Liver (tissue), 9 donors: ENCODE measurements around the gene NELL1. TPM values are rescaled to one million over a fixed set of nuclear protein-coding genes. Genes with fewer than 3 reads are reported as not detected.
"Not testable (repeated sequence)": the region's sequence is repeated elsewhere in the genome, so short reads cannot be mapped to it uniquely, and the experiment has no call there.

ENCODE experiments used
- DNase-seq: peaks from one replicate; pipeline ENCODE4 v3.0.0-alpha.2; 2017; ENCODE audit warnings: low spot score
- H3K27ac ChIP-seq, 2 donors: one replicate each; pipeline ENCODE4 v1.7.0; 2013; ENCODE audit warnings: inconsistent platforms in 2 of 2, low read length in 2 of 2, control low read depth in 1 of 2, low read depth in 1 of 2, mild to moderate bottlenecking in 1 of 2
- H3K27me3 ChIP-seq, 4 donors: one replicate each; pipeline versions ENCODE4 v1.6.1 to v1.7.0; 2013; ENCODE audit warnings: low read length in 3 of 4, inconsistent platforms in 1 of 4, mild to moderate bottlenecking in 1 of 4, moderate library complexity in 1 of 4; ENCODE audit not compliant: control insufficient read depth in 4 of 4, insufficient read depth in 4 of 4
- H3K36me3 ChIP-seq, 4 donors: one replicate each; pipeline versions ENCODE4 v1.6.1 to v1.7.0; 2013; ENCODE audit warnings: low read length in 3 of 4, mild to moderate bottlenecking in 3 of 4, low read depth in 1 of 4, moderate library complexity in 1 of 4; ENCODE audit not compliant: control insufficient read depth in 4 of 4, insufficient read depth in 3 of 4
- H3K4me1 ChIP-seq, 4 donors: one replicate each; pipeline versions ENCODE4 v1.6.1 to v1.7.0; 2013; ENCODE audit warnings: low read length in 3 of 4, mild to moderate bottlenecking in 3 of 4, moderate library complexity in 1 of 4; ENCODE audit not compliant: control insufficient read depth in 4 of 4, insufficient read depth in 4 of 4
- H3K4me3 ChIP-seq, 3 donors: one replicate each; pipeline versions ENCODE4 v1.6.1 to v1.7.0; 2013; ENCODE audit warnings: low read length in 3 of 3, control low read depth in 1 of 3, low read depth in 1 of 3, mild to moderate bottlenecking in 1 of 3
- H3K9ac ChIP-seq, 2 donors: one replicate each; pipeline ENCODE4 v1.7.0; 2013; ENCODE audit warnings: low read length in 2 of 2, mild to moderate bottlenecking in 2 of 2, moderate library complexity in 2 of 2, control low read depth in 1 of 2, low read depth in 1 of 2
- H3K9me3 ChIP-seq, 4 donors: one replicate each; pipeline versions ENCODE4 v1.6.1 to v1.7.0; 2013; ENCODE audit warnings: low read length in 3 of 4; ENCODE audit not compliant: control insufficient read depth in 4 of 4
- ATF3 ChIP-seq: IDR thresholded peaks from 2 replicates; pipeline ENCODE4 v1.6.1; 2016; ENCODE audit warnings: antibody characterized with exemption
- EGR1 ChIP-seq, 2 donors: IDR thresholded peaks; 2 replicates each; pipeline ENCODE4 v1.6.1; 2016 to 2018; ENCODE audit warnings: antibody characterized with exemption in 2 of 2, low read depth in 2 of 2
- FOXA1 ChIP-seq: IDR thresholded peaks from 2 replicates; pipeline ENCODE4 v1.6.1; 2016; ENCODE audit warnings: antibody characterized with exemption
- FOXA2 ChIP-seq: IDR thresholded peaks from 2 replicates; pipeline ENCODE4 v1.6.1; 2016; ENCODE audit warnings: antibody characterized with exemption
- GABPA ChIP-seq, 2 donors: IDR thresholded peaks in 1 of 2; conservative IDR thresholded peaks in 1 of 2; 2 replicates each; pipeline ENCODE4 v1.6.1; 2016; ENCODE audit warnings: antibody characterized with exemption in 2 of 2, mild to moderate bottlenecking in 1 of 2, moderate library complexity in 1 of 2
- HNF4A ChIP-seq, 2 donors: conservative IDR thresholded peaks; 2 replicates each; pipeline ENCODE4 v1.6.1; 2016; ENCODE audit warnings: antibody characterized with exemption in 2 of 2, mild to moderate bottlenecking in 2 of 2
- JUND ChIP-seq, 2 donors: IDR thresholded peaks; 2 replicates each; pipeline ENCODE4 v1.6.1; 2016; ENCODE audit warnings: antibody characterized with exemption in 2 of 2
- NR2F2 ChIP-seq: IDR thresholded peaks from 2 replicates; pipeline ENCODE4 v1.6.1; 2016; ENCODE audit warnings: antibody characterized with exemption
- RAD21 ChIP-seq, 2 donors: IDR thresholded peaks; 2 replicates each; pipeline ENCODE4 v1.6.1; 2016; ENCODE audit warnings: antibody characterized with exemption in 2 of 2, mild to moderate bottlenecking in 2 of 2
- SP1 ChIP-seq: IDR thresholded peaks from 2 replicates; pipeline ENCODE4 v1.6.1; 2018; ENCODE audit warnings: antibody characterized with exemption, mild to moderate bottlenecking
- TAF1 ChIP-seq: conservative IDR thresholded peaks from 2 replicates; pipeline ENCODE4 v1.6.1; 2016; ENCODE audit warnings: antibody characterized with exemption, mild to moderate bottlenecking
- YY1 ChIP-seq: IDR thresholded peaks from 2 replicates; pipeline ENCODE4 v1.6.1; 2016; ENCODE audit warnings: antibody characterized with exemption, mild to moderate bottlenecking
- WGBS: extraction: QIAGEN DNeasy Blood & Tissue Kit; methylation state at CpG from one replicate; pipeline ENCODE4 v1.1.7; 2013; 5-methylcytosine and 5-hydroxymethylcytosine counted together
- polyA plus RNA-seq, 2 donors: library from polyadenylated mRNA; stranded (reverse) in 1 of 2; unstranded in 1 of 2; fragments of 200-250 nt in 1 of 2; fragments of >200 nt in 1 of 2; fragmentation: Nextera tagmentation in 1 of 2; extraction: Ambion mirVana in 1 of 2; gene quantifications; one replicate each; pipeline versions ENCODE4 v1.2.1 to v1.2.3, GENCODE V29; 2013 to 2015
- total RNA-seq, 2 donors: library from RNA; depleted of rRNA; stranded (reverse); fragments of >200 nt; gene quantifications; one replicate each; pipeline ENCODE4 v1.2.3, GENCODE V29; 2014
- TF ChIP-seq, protein P1 (sequence below): fragments of 150-350 bp; IDR thresholded peaks from 2 replicates; pipeline ENCODE4 v1.5.1; 2017; ENCODE audit warnings: improper control_type of control experiment, low read depth, low read length; ENCODE audit not compliant: missing input control
- TF ChIP-seq, protein P2 (sequence below): IDR thresholded peaks from 2 replicates; pipeline ENCODE4 v1.6.1; 2016; ENCODE audit warnings: antibody characterized with exemption
- TF ChIP-seq, protein P3 (sequence below): IDR thresholded peaks from 2 replicates; pipeline ENCODE4 v1.6.1; 2016; ENCODE audit warnings: antibody characterized with exemption
- donor health status: healthy.
- donor health status: healthy.
- donor health status: healthy.
- donor health status: healthy.
- donor health status: healthy.

NELL1 gene
- total and polyA plus RNA-seq, 4 donors = not detected

DNA sequence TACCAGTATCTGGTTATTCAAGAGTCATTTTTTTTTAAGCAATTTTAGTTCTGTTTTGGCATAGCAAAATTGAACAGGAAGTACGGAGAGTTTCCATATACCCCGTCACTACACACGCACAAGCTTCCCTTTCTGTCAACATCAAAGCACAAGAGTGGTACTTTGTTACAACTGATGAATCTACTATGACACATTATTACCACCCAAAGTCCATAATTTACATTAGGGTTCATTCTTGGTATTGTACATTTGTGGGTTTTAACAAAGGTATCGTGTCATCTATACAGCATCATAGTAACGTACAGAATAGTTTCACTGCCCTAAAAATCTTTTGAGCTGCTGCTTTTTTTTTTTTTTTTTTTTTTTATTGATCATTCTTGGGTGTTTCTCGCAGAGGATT lies 192.9 kb downstream of the NELL1 start:
- H3K36me3 ChIP-seq = not testable (repeated sequence)

GRCh38 chr11:20864628-20865027 lies 195.2 kb downstream of the NELL1 start:
- H3K36me3 ChIP-seq = no peaks in the 10 kb centered on the region
- DNase-seq = no peak
- H3K4me3 ChIP-seq = no peak overlapping the region

More for the DNA sequence above, 192.9 kb downstream of the NELL1 start:
- H3K27ac ChIP-seq, DNase-seq, H3K4me3 ChIP-seq, H3K27me3 ChIP-seq, H3K4me1 ChIP-seq, H3K9ac ChIP-seq, H3K9me3 ChIP-seq: not testable (repeated sequence)
- WGBS = 56% methylated on average over 6 of the region's 6 CpGs

DNA sequence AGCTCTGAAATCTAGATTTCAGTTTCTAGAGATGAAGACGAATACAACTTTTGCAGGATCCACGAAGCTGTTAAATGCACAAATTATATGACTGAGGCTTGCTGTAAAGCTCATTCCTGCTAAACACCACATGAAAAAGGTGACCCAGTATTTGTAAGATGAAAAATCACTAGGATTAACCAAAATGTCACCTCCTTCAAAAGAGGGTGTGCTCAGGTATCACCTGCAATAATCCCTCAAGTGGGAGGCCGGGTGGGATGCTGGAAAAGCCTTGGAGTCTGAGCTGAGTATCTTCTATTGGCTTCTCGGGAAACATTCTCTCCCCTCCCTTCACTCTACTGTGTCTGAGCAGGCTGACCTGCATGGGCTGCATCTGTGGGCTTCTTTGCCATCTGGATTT lies 195.8 kb downstream of the NELL1 start:
- Histone ChIP-seq H3K9me3 (peaks cover 0 to 2% (median 0%) of the 10 kb centered on the region in 4 donors), H3K27ac (no peak overlapping the region), H3K36me3 (no peaks in the 10 kb centered on the region), H3K9ac (no peak overlapping the region), H3K4me3 (no peak overlapping the region), H3K4me1 (no peaks in the 10 kb centered on the region), H3K27me3 (no peaks in the 10 kb centered on the region)
- no peak for DNase-seq
- TF ChIP-seq ATF3 = no peak
- TF ChIP-seq FOXA2 = no peak
- TF ChIP-seq FOXA1 = no peak
- WGBS = 54% methylated on average over 4 of the region's 4 CpGs

More at GRCh38 chr11:20864628-20865027, 195.2 kb downstream of the NELL1 start:
- H3K27ac ChIP-seq = no peak overlapping the region
- H3K9ac ChIP-seq = no peak overlapping the region
- H3K27me3 ChIP-seq = no peaks in the 10 kb centered on the region
- no peaks in the 10 kb centered on the region for H3K4me1 ChIP-seq
- TF ChIP-seq ATF3 (no peak), JUND (IDR thresholded peaks at IDR 0.05) (no peak), NR2F2 (no peak), SP1 (no peak), FOXA1 (no peak), RAD21 (IDR thresholded peaks at IDR 0.05) (no peak), EGR1 (IDR thresholded peaks at IDR 0.05; ENCODE audit: low read depth in 2 of 2) (no peak), HNF4A (conservative IDR thresholded peaks at IDR 0.05) (no peak), TAF1 (no peak), YY1 (no peak), GABPA (IDR thresholded peaks at IDR 0.05 in 1 of 2, conservative IDR thresholded peaks at IDR 0.05 in 1 of 2) (no peak)
- TF ChIP-seq, protein P1, sequence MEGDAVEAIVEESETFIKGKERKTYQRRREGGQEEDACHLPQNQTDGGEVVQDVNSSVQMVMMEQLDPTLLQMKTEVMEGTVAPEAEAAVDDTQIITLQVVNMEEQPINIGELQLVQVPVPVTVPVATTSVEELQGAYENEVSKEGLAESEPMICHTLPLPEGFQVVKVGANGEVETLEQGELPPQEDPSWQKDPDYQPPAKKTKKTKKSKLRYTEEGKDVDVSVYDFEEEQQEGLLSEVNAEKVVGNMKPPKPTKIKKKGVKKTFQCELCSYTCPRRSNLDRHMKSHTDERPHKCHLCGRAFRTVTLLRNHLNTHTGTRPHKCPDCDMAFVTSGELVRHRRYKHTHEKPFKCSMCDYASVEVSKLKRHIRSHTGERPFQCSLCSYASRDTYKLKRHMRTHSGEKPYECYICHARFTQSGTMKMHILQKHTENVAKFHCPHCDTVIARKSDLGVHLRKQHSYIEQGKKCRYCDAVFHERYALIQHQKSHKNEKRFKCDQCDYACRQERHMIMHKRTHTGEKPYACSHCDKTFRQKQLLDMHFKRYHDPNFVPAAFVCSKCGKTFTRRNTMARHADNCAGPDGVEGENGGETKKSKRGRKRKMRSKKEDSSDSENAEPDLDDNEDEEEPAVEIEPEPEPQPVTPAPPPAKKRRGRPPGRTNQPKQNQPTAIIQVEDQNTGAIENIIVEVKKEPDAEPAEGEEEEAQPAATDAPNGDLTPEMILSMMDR = no peak
- TF ChIP-seq, protein P2, sequence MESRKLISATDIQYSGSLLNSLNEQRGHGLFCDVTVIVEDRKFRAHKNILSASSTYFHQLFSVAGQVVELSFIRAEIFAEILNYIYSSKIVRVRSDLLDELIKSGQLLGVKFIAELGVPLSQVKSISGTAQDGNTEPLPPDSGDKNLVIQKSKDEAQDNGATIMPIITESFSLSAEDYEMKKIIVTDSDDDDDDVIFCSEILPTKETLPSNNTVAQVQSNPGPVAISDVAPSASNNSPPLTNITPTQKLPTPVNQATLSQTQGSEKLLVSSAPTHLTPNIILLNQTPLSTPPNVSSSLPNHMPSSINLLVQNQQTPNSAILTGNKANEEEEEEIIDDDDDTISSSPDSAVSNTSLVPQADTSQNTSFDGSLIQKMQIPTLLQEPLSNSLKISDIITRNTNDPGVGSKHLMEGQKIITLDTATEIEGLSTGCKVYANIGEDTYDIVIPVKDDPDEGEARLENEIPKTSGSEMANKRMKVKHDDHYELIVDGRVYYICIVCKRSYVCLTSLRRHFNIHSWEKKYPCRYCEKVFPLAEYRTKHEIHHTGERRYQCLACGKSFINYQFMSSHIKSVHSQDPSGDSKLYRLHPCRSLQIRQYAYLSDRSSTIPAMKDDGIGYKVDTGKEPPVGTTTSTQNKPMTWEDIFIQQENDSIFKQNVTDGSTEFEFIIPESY = no peak
- TF ChIP-seq, protein P3, sequence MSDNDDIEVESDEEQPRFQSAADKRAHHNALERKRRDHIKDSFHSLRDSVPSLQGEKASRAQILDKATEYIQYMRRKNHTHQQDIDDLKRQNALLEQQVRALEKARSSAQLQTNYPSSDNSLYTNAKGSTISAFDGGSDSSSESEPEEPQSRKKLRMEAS = no peak
- peaks cover 0 to 2% (median 0%) of the 10 kb centered on the region in 4 donors for H3K9me3 ChIP-seq
